IPS-11a (cell line): ENCODE results near the gene SUSD5.
"Not testable (repeated sequence)": the region's sequence is repeated elsewhere in the genome, so short reads cannot be mapped to it uniquely, and the experiment has no call there.

Experiments used
- H3K4me3 ChIP-seq: one replicate; pipeline ENCODE4 v1.5.1; 2013; ENCODE audit warnings: low read depth, low read length, control low read depth

Gene SUSD5

GRCh38 chr3:33117461-33117860 lies 101.1 kb downstream of the SUSD5 start:
- H3K4me3 ChIP-seq, result no peak overlapping the region

DNA sequence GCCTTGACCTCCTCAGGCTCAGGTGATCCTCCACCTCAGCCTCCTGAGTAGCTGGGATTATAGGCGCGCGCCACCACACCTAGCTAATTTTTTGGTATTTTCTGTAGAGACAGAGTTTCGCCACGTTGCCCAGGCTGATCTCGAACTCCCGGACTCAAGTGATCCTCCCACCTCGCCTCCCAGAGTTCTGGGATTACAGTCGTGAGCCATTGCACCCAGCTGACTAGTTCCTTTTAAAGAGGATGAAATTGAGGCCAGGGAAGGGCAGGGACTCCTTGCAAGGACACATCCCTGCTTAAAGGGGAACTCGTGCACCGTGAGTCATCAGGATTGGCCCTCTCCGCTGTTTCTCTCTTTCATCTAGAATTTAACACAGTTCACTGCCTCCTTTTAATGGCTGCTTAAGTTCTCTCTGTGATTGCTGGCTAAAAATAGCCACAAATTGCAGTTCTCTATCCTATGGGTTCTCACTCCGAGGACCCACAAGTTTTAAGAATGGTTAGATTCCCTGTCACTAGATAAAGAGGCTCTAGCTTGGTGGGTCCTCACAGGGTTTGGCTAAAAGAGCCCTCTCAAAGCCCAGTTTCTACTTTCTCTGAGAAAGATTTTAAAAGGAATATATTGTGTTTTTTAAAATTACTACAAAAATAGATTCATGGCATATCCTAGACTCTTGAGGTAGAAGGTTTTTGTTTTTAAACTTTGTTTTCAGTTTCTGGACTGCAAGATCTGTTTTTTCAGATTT lies 103.4 kb downstream of the SUSD5 start:
- no peak overlapping the region for H3K4me3 ChIP-seq

GRCh38 chr3:33114622-33115023 lies 104.0 kb downstream of the SUSD5 start:
- peak overlapping the region; percentile 83 for H3K4me3 ChIP-seq

- peak within 1 kb of the TSS; percentile 83 for H3K4me3 ChIP-seq
Observed at GRCh38 chr3:33113772-33114621, 104.6 kb downstream of the SUSD5 start, which contains the start of gene CRTAP. Gene CRTAP, plus strand, starts transcription at chr3:33114014. Its CDS starts 64 bp downstream, at chr3:33114078.

DNA sequence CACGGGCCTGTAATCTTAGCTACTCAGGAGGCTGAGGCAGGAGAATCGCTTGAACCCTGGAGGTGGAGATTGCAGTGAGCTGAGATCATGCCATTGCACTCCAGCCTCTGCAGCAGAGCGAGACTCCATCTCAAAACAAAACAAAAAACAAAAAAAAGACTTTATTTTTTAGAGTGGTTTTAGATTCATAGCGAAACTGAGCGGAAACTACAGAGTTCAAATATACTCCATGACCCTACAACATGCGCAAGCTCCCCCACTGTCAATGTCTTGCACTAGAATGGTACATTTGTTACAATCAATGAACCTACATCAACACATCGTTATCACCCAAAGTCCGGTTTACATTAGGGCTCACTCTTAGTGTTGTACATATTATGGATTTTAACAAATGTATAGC lies 107.0 kb downstream of the SUSD5 start:
- H3K4me3 ChIP-seq, result no peak overlapping the region

DNA sequence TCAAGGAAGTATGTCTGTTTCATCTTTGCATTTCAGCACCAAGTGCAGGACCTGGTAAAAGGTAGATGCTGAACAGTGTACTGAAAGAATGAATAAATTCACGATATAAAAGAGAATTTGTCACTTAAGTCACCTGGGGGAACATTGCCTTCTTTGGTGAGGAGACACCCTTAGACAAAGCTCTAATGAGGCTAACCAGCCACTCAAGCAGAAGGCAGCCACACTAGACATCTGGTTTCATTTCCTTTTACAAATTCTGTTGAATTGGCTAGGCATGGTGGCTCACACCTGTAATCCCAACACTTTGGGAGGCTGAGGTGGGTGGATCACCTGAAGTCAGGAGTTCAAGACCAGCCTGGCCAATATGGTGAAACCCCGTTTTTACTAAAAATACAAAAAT lies 111.8 kb downstream of the SUSD5 start:
- not testable (repeated sequence) for H3K4me3 ChIP-seq

DNA sequence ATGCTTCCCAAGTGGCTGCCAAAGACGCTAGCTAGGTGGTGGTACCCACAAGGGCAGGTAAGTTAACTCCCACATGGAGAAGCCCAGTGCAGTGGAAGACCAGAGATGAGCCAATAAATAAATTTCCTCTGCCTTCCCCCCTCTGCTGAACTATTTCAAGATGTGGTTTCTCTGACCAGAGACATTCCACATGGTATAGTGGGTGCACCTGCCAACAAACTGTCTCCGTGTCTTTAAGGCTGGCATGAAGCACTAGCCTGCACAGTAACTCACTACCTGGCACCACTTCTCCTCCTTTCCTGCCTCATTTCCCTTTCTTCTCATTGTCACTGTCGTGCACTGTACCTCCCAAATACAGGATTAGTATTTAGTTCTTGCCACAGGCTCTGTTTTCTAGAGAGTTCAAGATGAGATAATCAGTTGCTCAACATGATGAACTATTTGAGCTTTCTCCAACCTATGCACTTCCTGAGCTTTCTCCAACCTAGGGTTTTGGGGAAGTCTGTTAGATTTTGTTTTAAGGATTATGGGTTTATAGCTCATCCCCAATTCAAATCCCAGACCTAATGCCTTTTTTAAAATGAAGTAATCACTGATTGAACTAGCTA lies 113.2 kb downstream of the SUSD5 start:
- no peak overlapping the region for H3K4me3 ChIP-seq

DNA sequence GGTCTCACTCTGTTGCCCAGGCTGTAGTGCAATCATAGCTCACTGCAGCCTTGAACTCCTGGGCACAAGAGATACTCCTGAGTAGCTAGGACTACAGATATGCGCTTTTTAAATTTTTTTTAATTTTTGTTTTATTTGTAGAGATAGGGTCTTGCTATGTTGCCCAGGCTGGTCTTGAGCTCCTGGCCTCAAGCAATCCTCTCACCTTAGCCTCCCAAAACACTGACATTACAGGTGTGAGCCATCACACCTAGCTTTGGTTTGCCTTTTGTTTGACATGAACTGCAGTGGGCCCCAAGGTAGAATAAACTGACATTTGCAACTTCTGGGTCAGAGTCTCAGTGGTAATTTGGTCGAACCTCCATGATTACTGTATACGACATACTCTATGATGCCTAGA lies 113.8 kb downstream of the SUSD5 start:
- no peak overlapping the region for H3K4me3 ChIP-seq

GRCh38 chr3:33103480-33103879 lies 115.1 kb downstream of the SUSD5 start:
- no peak overlapping the region for H3K4me3 ChIP-seq

- no peak overlapping the region for H3K4me3 ChIP-seq
Observed at GRCh38 chr3:33103034-33103433, 115.6 kb downstream of the SUSD5 start.

DNA sequence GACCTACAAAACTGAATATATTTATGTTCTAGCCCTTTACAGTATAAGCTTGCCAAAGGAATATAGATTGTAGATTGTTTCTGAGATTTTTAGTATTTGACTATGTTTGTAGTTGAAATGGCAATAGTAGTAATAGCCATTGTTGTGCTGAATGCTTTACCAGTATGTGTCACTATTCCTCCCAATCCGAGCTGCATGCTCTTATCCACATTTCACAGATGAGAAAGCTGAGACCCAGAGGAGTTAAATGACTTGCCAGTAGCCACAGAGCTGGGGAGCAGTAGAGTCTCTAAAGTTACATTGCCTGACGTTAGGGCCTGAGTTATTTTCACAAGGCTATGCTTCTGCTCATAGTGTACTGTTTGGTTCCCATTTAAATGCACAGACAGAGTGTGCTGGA lies 118.4 kb downstream of the SUSD5 start:
- H3K4me3 ChIP-seq, result no peak overlapping the region
